MM.1S (cell line): ENCODE results near the gene PRKCZ.

Experiments
- EZH2phosphoT487 ChIP-seq: fragments of 300-600 bp; sonication (generic); IDR thresholded peaks from 2 replicates; pipeline ENCODE4 v1.6.1; 2018; ENCODE audit warnings: antibody characterized with exemption, low read length
- TF ChIP-seq, protein P1 (sequence below): fragments of 300-600 bp; sonication (generic); IDR thresholded peaks from 2 replicates; pipeline ENCODE4 v1.5.1; 2016; ENCODE audit warnings: antibody characterized with exemption, low read length, mixed read lengths

DNA sequence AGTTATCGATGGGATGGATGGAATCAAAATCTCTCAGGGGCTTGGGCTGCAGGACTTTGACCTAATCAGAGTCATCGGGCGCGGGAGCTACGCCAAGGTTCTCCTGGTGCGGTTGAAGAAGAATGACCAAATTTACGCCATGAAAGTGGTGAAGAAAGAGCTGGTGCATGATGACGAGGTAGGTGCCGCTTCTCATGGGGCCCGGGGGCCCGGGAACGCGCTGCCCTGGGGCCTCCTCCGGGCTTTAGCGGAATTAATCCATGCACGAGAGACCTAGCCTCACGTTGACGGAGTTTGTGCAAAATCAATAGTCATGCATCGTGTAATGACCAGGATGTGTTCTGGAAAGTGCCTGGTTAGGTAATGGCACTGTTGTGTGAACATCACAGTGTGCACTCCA lies 100.6 kb downstream of the PRKCZ start:
- TF ChIP-seq, protein P1, sequence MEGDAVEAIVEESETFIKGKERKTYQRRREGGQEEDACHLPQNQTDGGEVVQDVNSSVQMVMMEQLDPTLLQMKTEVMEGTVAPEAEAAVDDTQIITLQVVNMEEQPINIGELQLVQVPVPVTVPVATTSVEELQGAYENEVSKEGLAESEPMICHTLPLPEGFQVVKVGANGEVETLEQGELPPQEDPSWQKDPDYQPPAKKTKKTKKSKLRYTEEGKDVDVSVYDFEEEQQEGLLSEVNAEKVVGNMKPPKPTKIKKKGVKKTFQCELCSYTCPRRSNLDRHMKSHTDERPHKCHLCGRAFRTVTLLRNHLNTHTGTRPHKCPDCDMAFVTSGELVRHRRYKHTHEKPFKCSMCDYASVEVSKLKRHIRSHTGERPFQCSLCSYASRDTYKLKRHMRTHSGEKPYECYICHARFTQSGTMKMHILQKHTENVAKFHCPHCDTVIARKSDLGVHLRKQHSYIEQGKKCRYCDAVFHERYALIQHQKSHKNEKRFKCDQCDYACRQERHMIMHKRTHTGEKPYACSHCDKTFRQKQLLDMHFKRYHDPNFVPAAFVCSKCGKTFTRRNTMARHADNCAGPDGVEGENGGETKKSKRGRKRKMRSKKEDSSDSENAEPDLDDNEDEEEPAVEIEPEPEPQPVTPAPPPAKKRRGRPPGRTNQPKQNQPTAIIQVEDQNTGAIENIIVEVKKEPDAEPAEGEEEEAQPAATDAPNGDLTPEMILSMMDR: no peak
- TF ChIP-seq EZH2phosphoT487: no peak
